Head of caudate nucleus (tissue), 42 donors: Measurements from ENCODE around the gene TMC5.
A peak's percentile ranks its signal among the peaks of the same experiment; 100 is the strongest.
"Not testable (repeated sequence)": the region's sequence is repeated elsewhere in the genome, so short reads cannot be mapped to it uniquely, and the experiment has no call there.

Experiments used
- DNase-seq, 42 donors: peaks; one replicate each; pipeline versions ENCODE4 v3.0.0 to v3.0.0-alpha.2; 2020 to 2021; ENCODE audit warnings: mixed read lengths in 7 of 42
- intact Hi-C: fragments of 100-400 bp; cut with DNase I; formaldehyde crosslinking; loops from one replicate; pipeline ENCODE4 v1.15.0; 2022

The TMC5 gene

DNA sequence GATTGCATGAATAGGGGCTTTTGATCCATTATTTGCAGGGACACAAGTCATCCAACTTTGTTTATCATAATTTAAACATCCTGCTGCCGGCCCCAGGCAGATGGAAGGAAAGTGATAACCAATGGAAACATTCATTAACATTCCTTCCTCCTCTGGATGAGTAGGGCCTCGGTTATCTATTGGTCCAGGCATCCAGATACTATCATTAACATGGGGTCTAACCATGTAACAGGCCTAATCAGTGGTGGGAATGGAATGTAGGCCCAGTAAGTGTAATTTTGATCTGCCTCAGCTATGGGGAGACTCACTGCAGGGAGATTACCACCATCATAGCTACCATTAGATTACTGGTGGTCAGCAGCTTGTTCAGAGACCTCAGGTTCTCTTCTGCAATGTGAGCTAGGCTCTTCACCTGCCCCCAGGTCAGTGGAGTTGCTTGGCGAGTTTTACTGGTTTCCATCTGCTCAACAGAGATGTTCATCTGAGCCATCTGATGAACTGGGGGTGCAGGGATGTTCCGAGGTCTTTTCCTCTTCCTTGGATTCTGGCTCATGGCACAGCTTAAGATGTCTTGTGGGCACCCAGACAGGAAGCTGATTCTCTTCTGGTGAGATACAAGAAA lies 21.9 kb upstream of the TMC5 start:
- DNase-seq, intact Hi-C loops: not testable (repeated sequence)

DNA sequence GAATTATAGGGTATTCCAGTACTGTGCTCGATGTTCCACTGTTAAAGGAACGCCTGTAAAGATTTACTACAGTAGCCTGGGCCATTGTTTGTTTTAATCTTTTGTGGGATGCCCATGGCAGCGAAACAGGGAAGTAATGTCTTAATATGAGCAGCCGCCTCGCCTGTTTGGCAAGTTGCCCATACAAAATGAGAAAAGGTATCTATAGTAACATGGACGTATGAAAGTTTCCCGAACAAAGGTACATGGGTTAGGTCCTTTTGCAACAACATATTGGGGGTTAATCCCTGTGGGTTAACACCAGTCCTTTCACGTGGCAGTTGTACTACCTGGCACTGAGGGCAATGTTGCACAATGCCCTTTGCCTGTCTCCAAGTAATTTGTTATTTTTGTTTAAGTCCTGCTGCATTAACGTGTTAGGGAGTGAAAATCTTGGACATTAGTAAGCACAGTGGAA lies 21.1 kb upstream of the TMC5 start:
- no peak for DNase-seq
- intact Hi-C loops = no loop called here

- intact Hi-C loops, DNase-seq: not testable (repeated sequence)
Measured at GRCh38 chr16:19397373-19397772, 20.3 kb upstream of the TMC5 start.

- DNase-seq = no peak
- intact Hi-C loops = loop anchor here (10.0 kb wide), 1 partner anchor 104 kb away; no protein-coding TSS in a partner anchor
Measured at GRCh38 chr16:19400711-19401110, 17.0 kb upstream of the TMC5 start.

- no peak for DNase-seq
- intact Hi-C loops = loop anchor here (10.0 kb wide), 1 partner anchor 98 kb away; no protein-coding TSS in a partner anchor
Measured at GRCh38 chr16:19406891-19407491, 10.7 kb upstream of the TMC5 start.

GRCh38 chr16:19410435-19411171 lies 7.1 kb upstream of the TMC5 start:
- DNase-seq = peak in 12 of 42 donors; percentile 4 to 48 (median 17)
- intact Hi-C loops = no loop called here

DNA sequence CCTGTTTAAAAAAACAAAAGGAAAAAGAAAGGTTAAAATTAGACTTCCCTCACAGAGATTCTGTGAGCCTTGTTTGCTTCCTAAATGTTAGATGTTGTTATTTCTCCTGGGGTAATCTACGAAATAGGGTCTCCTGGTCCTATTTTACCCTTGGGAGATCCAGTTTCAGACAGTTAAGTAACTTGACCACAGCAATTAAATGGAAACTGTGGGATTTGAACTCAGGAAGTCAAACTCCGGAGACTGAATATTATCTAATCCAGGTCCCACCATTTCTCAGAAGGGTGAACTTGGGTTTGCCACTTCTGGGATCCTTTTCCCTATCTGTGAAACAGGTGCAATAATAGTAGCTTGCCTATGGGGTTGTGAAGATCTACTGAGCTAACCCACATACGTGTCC lies 6.4 kb upstream of the TMC5 start:
- no peak for DNase-seq
- intact Hi-C loops = no loop called here

- DNase-seq, intact Hi-C loops: not testable (repeated sequence)
Measured at GRCh38 chr16:19412055-19412454, 5.6 kb upstream of the TMC5 start.

GRCh38 chr16:19415461-19415860 lies 2.2 kb upstream of the TMC5 start:
- no peak for DNase-seq
- intact Hi-C loops = no loop called here

DNA sequence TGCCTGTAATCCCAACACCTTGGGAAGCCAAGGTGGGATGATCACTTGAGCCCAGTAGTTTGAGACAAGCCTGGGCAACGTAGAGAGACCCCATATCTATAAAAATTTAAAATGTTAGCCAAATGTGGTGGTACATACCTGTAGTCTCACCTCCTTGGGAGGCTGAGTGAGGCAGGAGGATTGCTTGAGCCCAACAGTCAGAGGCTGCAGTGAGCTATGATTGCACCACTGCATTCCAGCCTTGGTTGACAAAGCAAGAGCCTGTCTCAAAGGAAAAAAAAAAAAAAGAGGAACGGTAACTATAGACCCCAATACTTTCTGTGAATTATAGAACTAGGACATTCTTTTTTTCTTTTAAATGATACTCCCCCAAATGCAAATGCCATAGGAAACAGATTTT lies 1.8 kb upstream of the TMC5 start:
- intact Hi-C loops = no loop called here
- DNase-seq = no peak

DNA sequence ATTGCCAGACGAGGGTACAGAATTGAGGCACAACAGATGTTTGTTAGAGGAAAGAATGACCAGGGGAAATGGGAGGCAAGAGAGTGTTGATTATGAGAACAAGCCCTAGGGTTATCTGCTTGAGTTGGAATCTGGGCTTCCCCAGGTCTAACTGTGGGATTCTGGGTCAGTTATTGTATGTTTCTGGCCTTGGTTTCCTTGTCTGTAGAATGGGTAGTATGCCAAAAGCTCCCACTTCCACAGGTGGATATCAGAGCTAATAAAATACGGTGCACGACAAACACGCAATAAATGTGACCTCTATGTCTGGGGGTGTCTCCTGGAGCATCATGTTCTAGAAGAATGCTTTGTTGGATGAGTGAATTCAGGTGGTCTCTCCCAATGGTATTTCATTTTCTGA lies 517 bp downstream of the TMC5 start:
- intact Hi-C loops = no loop called here
- DNase-seq = no peak

DNA sequence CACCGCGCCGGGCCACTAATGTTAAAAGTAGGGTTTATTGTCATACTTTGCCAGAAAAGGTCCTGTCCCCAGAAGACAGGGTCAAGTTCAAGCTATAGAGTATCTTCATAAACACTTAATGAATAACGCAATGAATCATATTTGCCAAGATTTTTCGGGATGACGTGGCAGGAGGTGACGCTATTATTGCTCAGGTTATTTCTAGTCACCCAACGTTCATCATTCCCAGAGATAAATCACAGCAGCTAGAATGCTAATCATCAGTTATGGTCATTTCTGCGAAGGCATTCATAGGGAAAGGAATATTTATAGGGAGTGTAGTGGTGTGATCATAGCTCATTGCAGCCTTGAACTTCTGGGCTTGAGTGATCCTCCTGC lies 2.0 kb downstream of the TMC5 start:
- intact Hi-C loops = no loop called here
- DNase-seq = no peak

DNA sequence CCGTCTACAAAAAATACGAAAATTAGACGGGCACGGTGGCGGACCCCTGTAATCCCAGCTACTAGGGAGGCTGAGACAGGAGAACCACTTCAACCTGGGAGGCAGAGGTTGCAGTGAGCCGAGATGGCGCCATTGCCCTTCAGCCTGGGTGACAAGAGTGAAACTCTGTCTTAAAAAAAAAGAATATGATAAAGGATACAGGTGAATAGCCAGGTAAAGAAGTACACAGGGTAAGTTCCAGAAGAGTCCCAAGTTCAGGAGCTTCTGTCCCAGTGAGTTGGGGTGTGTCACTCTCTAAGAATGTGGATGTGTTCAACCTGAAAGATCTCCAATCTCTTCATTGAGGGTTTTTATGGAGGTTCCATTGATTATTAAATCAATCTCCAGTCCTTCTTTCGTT lies 6.8 kb downstream of the TMC5 start:
- intact Hi-C loops = no loop called here
- no peak for DNase-seq

DNA sequence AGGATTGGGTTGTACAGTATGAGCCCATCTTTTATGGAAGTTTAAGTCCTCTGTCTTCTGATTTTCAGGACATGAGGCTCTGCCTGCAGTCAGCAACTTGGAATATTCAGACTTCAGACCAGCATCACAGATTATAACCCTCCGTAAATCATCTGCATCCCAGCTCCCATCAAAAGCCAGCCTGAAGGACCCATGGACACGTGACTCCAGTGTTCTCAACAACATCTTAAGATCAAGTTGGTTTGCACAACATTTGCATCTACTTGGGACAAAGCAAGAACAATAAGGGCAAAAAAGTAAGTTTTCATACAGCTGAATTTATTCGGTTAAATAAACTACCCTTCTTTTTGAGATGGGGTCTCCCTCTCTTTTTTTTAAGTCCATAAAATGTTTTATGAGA lies 12.7 kb downstream of the TMC5 start:
- DNase-seq = no peak
- intact Hi-C loops = no loop called here

DNA sequence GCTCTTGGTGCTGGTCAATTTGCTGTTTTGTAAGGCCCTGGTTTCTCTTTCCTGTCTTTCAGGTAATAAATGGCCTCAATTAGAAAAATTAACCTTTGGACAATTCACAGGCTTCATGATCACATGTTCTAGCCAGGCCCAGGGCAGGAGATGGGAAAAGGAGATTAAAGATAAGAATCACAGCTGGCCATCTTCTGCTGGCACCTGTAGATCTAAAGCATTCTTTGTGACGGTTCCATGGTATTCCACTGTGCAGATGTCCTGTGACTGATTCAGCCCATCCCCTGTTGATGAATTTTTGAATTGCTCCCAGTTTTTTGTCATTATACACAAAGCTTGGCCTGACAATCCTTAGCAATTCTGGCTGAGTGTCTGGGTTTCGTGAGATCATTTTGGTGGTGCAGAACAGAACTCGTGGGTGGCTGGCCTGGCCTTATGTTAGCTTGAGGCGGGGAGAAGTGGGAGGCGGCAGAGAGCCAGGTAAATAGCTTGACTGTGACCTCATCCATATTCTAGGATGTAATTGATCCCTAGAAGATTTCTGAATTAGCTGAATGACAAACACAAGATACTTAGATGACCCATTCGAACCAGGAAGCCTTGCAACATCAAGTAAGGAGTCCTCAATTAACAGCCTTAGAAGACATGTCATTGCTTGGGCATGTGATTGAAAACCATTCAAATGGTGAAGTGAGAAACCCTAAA lies 14.1 kb downstream of the TMC5 start:
- intact Hi-C loops = no loop called here
- DNase-seq = no peak

GRCh38 chr16:19432429-19432828 lies 14.7 kb downstream of the TMC5 start:
- intact Hi-C loops = no loop called here
- no peak for DNase-seq

GRCh38 chr16:19434584-19434983 lies 16.9 kb downstream of the TMC5 start:
- no peak for DNase-seq
- intact Hi-C loops = no loop called here

DNA sequence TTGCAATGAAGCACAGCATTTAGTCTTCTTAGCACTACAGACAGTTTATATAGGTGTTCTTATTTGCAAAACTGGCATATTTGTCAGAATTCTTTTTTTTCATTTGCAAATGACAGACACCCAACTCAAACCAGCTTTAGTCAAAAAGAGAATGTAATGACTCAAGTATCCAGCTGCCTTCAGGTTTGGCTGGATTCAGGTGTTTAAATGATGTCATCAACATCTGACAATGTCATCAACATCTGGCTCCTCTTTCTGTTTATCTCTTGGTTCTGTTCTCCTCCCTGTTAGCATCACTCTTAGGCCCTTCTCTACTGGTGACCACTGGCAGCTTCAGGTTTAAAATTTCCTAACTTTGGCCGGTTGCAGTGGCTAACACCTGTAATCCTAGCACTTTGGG lies 18.9 kb downstream of the TMC5 start:
- intact Hi-C loops = no loop called here
- no peak for DNase-seq

DNA sequence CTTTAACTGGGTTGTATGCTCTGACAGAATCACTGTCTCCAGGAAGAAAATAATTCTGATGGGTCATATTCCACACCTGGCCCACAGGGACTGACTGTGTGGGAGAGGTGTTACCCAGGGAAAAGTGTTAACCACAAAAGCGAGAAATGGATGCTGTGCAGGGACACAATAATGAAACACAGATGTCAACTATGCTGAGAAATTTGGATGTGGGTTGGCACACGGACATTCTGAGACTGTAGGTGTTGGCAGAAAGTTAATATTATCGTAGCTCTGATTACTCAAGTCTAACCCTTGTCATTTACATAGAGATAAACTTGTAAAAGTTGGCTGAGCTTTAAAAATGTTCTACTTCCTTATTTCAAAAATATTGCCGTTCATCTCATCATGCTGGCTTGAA lies 19.6 kb downstream of the TMC5 start:
- no peak for DNase-seq
- intact Hi-C loops = no loop called here

DNA sequence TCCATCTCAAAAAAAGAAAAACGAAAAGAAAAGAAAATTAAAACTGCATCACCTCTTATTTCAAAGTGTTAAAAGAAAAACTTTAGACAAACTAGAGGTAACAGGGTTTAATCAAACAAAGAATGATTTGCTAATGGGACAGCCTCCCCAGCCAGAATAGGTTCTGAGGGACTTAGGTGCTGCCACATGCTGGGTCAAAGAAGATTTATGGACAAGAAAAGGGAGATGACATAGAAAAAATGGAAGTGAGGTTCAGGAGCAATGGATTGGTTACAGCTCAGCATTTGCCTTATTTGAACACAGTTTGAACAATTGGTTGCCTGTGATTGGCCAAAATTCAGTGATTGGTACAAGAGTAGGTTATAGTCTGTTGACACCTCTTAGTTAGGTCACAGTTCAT lies 21.1 kb downstream of the TMC5 start:
- DNase-seq = no peak
- intact Hi-C loops = no loop called here
